Colonic mucosa (tissue), 4 donors: ENCODE data around the gene GTF3C1. TPM values are rescaled to one million over a fixed set of nuclear protein-coding genes. Genes with fewer than 3 reads are reported as not detected.

ENCODE experiments used
- DNase-seq: peaks from one replicate; pipeline ENCODE4 v3.0.0-alpha.2; 2020
- H3K27ac ChIP-seq: fragments of 200-600 bp; one replicate; pipeline ENCODE4 v1.8.0; 2021
- H3K27me3 ChIP-seq: fragments of 200-600 bp; one replicate; pipeline ENCODE4 v1.8.0; 2021
- H3K36me3 ChIP-seq: fragments of 200-600 bp; one replicate; pipeline ENCODE4 v1.8.0; 2021
- H3K4me1 ChIP-seq: fragments of 200-600 bp; one replicate; pipeline ENCODE4 v1.8.0; 2021; ENCODE audit warnings: mild to moderate bottlenecking
- H3K4me3 ChIP-seq: fragments of 200-600 bp; one replicate; pipeline ENCODE4 v1.8.0; 2021
- H3K9ac ChIP-seq, 2 donors: one replicate each; pipeline ENCODE4 v1.7.0; 2013; ENCODE audit warnings: control low read depth in 2 of 2, low read depth in 2 of 2, low read length in 2 of 2
- H3K9me3 ChIP-seq: fragments of 200-600 bp; one replicate; pipeline ENCODE4 v1.8.0; 2021
- intact Hi-C: fragments of 100-400 bp; cut with DNase I; formaldehyde crosslinking; loops from one replicate; pipeline ENCODE4 v1.14.1; 2022
- total RNA-seq, 2 donors: library from RNA; stranded (reverse); fragmentation: NEBNext Ultra II Directional in 1 of 2; extraction: Animal tissue kit (Norgen Biotek cat#: 25700) in 1 of 2; gene quantifications; one replicate each; pipeline ENCODE4 v1.2.1, GENCODE V29; 2021
- TF ChIP-seq, protein P1 (sequence below): fragments of 200-600 bp; IDR thresholded peaks from one replicate; pipeline ENCODE4 v1.8.0; 2022; ENCODE audit warnings: antibody characterized with exemption, mild to moderate bottlenecking
- donor health status: healthy.
- donor health status: DM: no; HTN: no; CAD: no.
- donor health status: DM: no; HTN: no; CAD: no.

The GTF3C1 gene
- total RNA-seq, 2 donors from 2014 or later = 40.1 to 67.8 TPM

DNA sequence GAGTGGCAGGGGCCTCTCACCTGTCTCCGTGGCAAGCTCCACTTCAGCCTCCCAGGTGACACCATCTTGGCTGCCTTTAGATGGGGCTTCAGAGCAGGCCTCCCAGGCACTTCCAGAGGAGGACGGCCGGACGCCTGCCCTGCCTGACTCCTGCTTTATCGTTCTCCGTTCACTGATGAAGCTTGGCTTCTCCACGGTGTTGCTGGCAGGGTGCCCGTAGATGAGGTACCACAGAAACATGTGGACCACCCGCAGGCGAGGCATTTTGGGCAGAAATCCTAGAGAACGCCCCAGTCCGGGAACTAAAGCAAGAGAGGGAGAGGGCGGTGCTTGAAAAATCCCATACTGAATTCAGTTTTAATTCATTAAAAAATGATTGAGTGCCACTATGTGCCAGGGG is 54.5 kb downstream of the GTF3C1 start:
- Histone ChIP-seq H3K27me3 (no peaks in the 10 kb centered on the region), H3K9me3 (no peaks in the 10 kb centered on the region), H3K36me3 (peaks cover 20% of the 10 kb centered on the region), H3K27ac (no peak overlapping the region), H3K4me3 (no peak overlapping the region), H3K4me1 (no peaks in the 10 kb centered on the region), H3K9ac (no peak overlapping the region)
- TF ChIP-seq, protein P1, sequence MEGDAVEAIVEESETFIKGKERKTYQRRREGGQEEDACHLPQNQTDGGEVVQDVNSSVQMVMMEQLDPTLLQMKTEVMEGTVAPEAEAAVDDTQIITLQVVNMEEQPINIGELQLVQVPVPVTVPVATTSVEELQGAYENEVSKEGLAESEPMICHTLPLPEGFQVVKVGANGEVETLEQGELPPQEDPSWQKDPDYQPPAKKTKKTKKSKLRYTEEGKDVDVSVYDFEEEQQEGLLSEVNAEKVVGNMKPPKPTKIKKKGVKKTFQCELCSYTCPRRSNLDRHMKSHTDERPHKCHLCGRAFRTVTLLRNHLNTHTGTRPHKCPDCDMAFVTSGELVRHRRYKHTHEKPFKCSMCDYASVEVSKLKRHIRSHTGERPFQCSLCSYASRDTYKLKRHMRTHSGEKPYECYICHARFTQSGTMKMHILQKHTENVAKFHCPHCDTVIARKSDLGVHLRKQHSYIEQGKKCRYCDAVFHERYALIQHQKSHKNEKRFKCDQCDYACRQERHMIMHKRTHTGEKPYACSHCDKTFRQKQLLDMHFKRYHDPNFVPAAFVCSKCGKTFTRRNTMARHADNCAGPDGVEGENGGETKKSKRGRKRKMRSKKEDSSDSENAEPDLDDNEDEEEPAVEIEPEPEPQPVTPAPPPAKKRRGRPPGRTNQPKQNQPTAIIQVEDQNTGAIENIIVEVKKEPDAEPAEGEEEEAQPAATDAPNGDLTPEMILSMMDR = no peak
- intact Hi-C loops = no loop called here
- no peak for DNase-seq

DNA sequence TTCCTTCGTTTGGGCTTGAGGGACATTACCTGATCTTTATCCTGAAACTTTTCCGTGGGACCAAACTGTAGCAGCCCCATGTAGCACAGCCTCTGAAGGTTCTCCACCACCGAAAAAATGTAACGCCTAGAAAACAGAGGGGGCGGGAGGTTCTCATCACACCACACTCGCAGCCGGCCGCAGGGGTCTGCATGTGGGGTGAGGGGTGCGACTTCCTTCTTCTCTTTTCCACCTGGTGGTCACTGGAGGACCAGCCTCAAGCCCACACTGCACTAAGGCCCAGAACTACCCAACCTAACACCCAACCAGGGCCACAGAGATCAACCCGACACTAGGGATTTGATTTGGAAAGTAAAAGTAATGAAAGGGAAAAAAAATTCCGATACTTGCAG is 57.1 kb downstream of the GTF3C1 start:
- Histone ChIP-seq H3K9me3 (no peaks in the 10 kb centered on the region), H3K27me3 (no peaks in the 10 kb centered on the region), H3K27ac (no peak overlapping the region), H3K36me3 (peaks cover 15% of the 10 kb centered on the region), H3K4me1 (no peaks in the 10 kb centered on the region), H3K9ac (no peak overlapping the region), H3K4me3 (no peak overlapping the region)
- intact Hi-C loops = no loop called here
- DNase-seq = no peak
- TF ChIP-seq, protein P1 = no peak

DNA sequence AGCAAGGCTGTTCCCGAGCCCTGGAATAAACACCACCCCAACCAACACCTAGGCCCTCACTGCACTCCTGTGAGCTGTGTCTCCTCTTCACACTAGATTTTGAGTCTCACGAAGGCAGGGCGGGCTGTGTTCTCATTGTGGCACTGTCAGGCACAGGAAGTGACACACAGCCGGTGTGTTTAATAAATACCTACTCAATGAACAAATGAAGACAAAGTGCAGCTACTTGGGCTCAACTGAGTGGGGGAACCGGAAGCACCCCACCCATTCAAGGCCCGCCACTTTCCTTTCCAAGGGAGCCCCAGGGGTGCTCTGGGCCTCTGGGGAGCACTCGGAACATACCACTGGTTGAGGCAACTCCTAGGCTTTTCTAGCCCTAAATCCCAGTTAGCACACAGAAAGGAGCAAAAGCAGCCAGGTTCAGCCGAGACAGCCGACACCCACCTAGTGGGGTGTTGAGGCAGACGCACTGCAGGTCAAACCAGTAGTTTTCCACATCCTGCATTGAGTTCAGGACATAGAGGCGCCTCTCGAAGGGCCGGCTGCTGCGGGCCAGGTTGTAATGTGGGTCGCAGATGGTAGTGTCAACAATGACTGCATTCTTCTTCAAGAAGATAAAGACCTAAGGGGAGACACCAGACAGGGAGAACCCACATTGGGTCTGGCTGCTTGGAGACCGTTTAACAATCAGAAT is 57.7 kb downstream of the GTF3C1 start:
- Histone ChIP-seq H3K4me3 (no peak overlapping the region), H3K27me3 (no peaks in the 10 kb centered on the region), H3K9ac (no peak overlapping the region), H3K4me1 (no peaks in the 10 kb centered on the region), H3K36me3 (peaks cover 15% of the 10 kb centered on the region), H3K27ac (no peak overlapping the region), H3K9me3 (no peaks in the 10 kb centered on the region)
- intact Hi-C loops = no loop called here
- no peak for DNase-seq
- TF ChIP-seq, protein P1 = no peak

DNA sequence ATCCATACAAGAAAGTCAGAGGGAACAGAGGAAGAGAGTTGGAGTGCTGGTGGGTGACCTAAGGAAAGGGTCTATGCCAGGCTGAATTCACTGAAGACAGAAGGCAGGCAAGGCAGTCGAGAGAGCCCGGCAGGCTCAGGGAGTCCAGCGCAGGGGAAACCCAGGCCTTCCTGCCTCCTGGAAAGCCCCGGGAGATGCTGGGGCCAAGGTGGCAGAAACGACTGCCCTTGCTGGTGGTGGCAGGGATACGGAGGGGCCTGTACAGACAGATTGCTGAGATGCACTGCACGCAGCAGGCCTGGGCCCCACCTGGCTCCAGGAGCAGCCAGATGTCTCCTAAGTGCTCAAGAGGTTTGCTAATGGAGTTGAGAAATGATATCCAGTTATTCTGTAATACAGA is 59.8 kb downstream of the GTF3C1 start:
- no peak overlapping the region for H3K9ac ChIP-seq
- H3K9me3 ChIP-seq = no peaks in the 10 kb centered on the region
- peaks cover 24% of the 10 kb centered on the region for H3K36me3 ChIP-seq
- no peak for DNase-seq
- H3K27ac ChIP-seq = no peak overlapping the region
- H3K4me3 ChIP-seq = no peak overlapping the region
- intact Hi-C loops = no loop called here
- H3K27me3 ChIP-seq = no peaks in the 10 kb centered on the region
- H3K4me1 ChIP-seq = no peaks in the 10 kb centered on the region
- TF ChIP-seq, protein P1 = no peak

DNA sequence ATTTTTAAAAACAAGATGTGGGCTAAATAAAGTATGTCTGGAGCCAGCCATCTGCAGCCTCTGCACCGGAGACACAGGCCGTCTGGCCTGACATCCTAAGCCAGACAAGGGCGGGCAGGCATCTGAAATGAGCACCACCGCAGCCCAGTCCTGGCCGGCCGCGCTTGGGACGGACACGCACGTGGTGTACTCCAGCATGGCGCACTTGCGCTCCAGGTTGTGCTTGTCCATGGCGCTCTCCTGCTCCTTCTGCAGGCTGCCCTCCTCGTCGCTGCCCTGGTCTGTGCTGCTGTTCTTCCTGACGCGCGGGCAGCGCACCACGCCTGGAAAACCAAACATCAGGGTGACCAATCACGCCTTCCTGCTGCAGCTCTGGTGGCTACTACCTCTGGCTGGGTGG is 60.3 kb downstream of the GTF3C1 start:
- Histone ChIP-seq H3K4me3 (no peak overlapping the region), H3K9me3 (no peaks in the 10 kb centered on the region), H3K9ac (no peak overlapping the region), H3K4me1 (no peaks in the 10 kb centered on the region), H3K27me3 (no peaks in the 10 kb centered on the region), H3K27ac (no peak overlapping the region), H3K36me3 (peaks cover 28% of the 10 kb centered on the region)
- DNase-seq = no peak
- TF ChIP-seq, protein P1 = no peak
- intact Hi-C loops = no loop called here
